ENCODE measurements around the gene TEPSIN. TPM values are rescaled to one million over a fixed set of nuclear protein-coding genes. Genes with fewer than 3 reads are reported as not detected.

The TEPSIN gene
- polyA plus RNA-seq, 1 donor (not counting 4 experiments of a cell fraction or from before 2014, with no cell fraction given), result 7.1 TPM

DNA sequence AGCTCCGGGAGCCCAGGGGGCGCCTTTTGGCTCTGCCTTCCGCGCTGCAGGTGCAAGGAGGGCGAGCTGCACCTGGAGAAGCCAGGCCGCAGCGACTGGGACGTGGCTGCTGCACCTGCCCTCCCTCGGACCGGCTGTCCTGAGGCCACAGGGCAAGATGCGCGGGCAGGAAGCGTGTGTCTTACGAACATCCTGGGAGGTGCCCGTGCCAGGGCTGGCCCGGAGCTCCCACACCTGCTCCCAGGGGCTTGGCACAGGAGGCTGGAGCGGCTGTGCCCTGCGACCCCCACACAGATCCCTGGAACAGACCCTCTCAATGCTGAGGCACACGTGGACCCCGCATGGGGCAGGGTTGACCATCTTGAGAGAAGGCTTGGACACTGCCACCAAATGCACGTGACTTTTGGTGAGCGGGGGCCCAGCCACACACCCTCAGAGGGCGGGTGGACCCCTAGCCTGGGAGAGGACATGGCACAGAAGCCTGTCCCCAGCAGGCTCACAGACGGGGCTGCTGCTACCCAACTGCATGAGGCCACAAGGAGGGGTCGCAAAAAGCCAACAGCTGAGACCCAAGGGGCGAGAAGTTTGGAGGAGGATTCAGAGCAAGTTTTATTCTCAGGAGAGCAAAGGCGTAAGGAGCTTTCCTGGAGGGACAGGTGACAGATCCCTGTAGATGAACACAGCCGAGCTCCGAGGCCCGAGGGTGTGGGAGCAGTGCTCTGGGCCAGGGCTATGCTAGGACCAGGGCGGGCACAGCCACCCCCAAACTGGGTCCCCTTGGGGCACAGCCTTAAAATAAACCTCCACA is 11.6 kb upstream of the TEPSIN start:
- no peaks in the 10 kb centered on the region for H3K27me3 ChIP-seq (ENCODE audit: control insufficient read depth, extremely low read depth, insufficient read depth, low read length)
- H3K4me2 ChIP-seq (ENCODE audit: control insufficient read depth, extremely low read depth, insufficient read depth, low read depth, low read length), result no peak overlapping the region
- no peak overlapping the region for H3K4me3 ChIP-seq (ENCODE audit: control insufficient read depth in 2 of 3, extremely low read depth in 1 of 3, insufficient read depth in 2 of 3, low read depth in 1 of 3, low read length in 3 of 3)
- H4K20me1 ChIP-seq (ENCODE audit: control insufficient read depth, extremely low read depth, insufficient read depth, low read length), result peaks cover 11% of the 10 kb centered on the region
- peaks cover 12 to 16% of the 10 kb centered on the region in 2 experiments for H3K36me3 ChIP-seq (ENCODE audit: control insufficient read depth in 2 of 2, extremely low read depth in 1 of 2, insufficient read depth in 2 of 2, low read length in 2 of 2)
- no peaks in the 10 kb centered on the region for H3K9me1 ChIP-seq (ENCODE audit: control insufficient read depth, extremely low read depth, insufficient read depth, low read length)
- peaks cover 4% of the 10 kb centered on the region for H3K79me2 ChIP-seq (ENCODE audit: control insufficient read depth, insufficient read depth, low read length)
- no peak overlapping the region for H3K9ac ChIP-seq (ENCODE audit: control insufficient read depth, extremely low read depth, insufficient read depth, low read length)
- dilution Hi-C loops (cut with MboI; ENCODE audit: extremely low pct_ligation_motif_present, low sequenced_read_pairs), result no loop called here
- no peak for TF ChIP-seq EZH2 (IDR thresholded peaks at IDR 0.05; ENCODE audit: low read length)
- TF ChIP-seq, protein P1, sequence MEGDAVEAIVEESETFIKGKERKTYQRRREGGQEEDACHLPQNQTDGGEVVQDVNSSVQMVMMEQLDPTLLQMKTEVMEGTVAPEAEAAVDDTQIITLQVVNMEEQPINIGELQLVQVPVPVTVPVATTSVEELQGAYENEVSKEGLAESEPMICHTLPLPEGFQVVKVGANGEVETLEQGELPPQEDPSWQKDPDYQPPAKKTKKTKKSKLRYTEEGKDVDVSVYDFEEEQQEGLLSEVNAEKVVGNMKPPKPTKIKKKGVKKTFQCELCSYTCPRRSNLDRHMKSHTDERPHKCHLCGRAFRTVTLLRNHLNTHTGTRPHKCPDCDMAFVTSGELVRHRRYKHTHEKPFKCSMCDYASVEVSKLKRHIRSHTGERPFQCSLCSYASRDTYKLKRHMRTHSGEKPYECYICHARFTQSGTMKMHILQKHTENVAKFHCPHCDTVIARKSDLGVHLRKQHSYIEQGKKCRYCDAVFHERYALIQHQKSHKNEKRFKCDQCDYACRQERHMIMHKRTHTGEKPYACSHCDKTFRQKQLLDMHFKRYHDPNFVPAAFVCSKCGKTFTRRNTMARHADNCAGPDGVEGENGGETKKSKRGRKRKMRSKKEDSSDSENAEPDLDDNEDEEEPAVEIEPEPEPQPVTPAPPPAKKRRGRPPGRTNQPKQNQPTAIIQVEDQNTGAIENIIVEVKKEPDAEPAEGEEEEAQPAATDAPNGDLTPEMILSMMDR (optimal IDR thresholded peaks at IDR 0.05 in 1 of 3, IDR thresholded peaks at IDR 0.05 in 1 of 3, conservative IDR thresholded peaks at IDR 0.05 in 1 of 3; ENCODE audit: extremely low read depth in 1 of 3, insufficient read depth in 2 of 3, low read length in 3 of 3), result no peak
- H2AFZ ChIP-seq (ENCODE audit: control insufficient read depth, low read length), result no peak overlapping the region
- H3K9me3 ChIP-seq (ENCODE audit: control insufficient read depth, low read depth, low read length), result no peaks in the 10 kb centered on the region
- H3K4me1 ChIP-seq (ENCODE audit: control insufficient read depth, extremely low read depth, insufficient read depth, low read length), result peaks cover 8% of the 10 kb centered on the region
- no peak overlapping the region for H3K27ac ChIP-seq (ENCODE audit: control insufficient read depth, insufficient read depth, low read length)
- FAIRE-seq, result no peak
- DNase-seq (ENCODE audit: low read depth, low spot score), result no peak

DNA sequence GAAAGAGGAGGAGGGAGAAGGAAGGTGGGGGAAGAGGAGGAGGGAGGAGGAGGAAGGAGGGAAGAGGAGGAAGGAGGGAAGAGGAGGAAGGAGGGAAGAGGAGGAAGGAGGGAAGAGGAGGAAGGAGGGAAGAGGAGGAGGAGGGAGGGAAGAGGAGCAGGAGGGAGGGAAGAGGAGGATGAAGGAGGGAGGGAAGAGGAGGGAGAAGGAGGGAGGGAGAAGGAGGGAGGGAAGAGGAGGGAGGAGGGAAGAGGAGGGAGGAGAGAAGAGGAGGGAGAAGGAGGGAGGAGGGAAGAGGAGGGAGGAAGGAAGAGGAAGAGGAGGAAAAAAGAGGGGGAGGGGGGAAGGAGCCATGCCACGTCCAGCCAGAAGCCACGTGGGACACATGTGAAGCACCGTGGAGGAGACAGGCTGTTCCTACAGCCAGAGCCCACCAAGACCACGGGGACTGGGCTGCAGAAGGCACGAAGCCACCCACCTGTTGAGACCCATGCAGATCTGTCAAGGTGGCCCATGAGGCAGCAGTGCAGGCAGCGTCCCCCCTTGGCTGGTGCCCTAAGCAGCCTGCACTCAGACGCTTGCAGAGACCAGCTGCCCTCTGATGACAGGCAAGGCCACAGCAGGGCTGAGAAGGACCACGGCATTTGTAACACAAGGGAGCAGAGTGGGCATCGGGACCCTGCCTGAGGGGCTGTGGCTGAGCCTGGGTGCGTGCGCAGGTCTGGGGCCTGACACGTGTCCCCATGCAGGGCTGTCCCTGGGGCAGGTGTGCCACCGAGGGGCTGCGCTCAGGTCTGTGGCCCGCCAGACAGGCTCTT is 10.6 kb upstream of the TEPSIN start:
- no peak overlapping the region for H3K4me3 ChIP-seq (ENCODE audit: control insufficient read depth in 2 of 3, extremely low read depth in 1 of 3, insufficient read depth in 2 of 3, low read depth in 1 of 3, low read length in 3 of 3)
- H3K4me1 ChIP-seq (ENCODE audit: control insufficient read depth, extremely low read depth, insufficient read depth, low read length), result no peaks in the 10 kb centered on the region
- no peaks in the 10 kb centered on the region for H3K27me3 ChIP-seq (ENCODE audit: control insufficient read depth, extremely low read depth, insufficient read depth, low read length)
- TF ChIP-seq, protein P1 (optimal IDR thresholded peaks at IDR 0.05 in 1 of 3, IDR thresholded peaks at IDR 0.05 in 1 of 3, conservative IDR thresholded peaks at IDR 0.05 in 1 of 3; ENCODE audit: extremely low read depth in 1 of 3, insufficient read depth in 2 of 3, low read length in 3 of 3), result no peak
- TF ChIP-seq EZH2 (IDR thresholded peaks at IDR 0.05; ENCODE audit: low read length), result no peak
- no peaks in the 10 kb centered on the region for H3K9me1 ChIP-seq (ENCODE audit: control insufficient read depth, extremely low read depth, insufficient read depth, low read length)
- H3K27ac ChIP-seq (ENCODE audit: control insufficient read depth, insufficient read depth, low read length), result no peak overlapping the region
- H3K9me3 ChIP-seq (ENCODE audit: control insufficient read depth, low read depth, low read length), result no peaks in the 10 kb centered on the region
- no peak overlapping the region for H3K9ac ChIP-seq (ENCODE audit: control insufficient read depth, extremely low read depth, insufficient read depth, low read length)
- H3K4me2 ChIP-seq (ENCODE audit: control insufficient read depth, extremely low read depth, insufficient read depth, low read depth, low read length), result no peak overlapping the region
- dilution Hi-C loops (cut with MboI; ENCODE audit: extremely low pct_ligation_motif_present, low sequenced_read_pairs), result no loop called here
- FAIRE-seq (no peak), DNase-seq (ENCODE audit: low read depth, low spot score) (no peak)
- peaks cover 4% of the 10 kb centered on the region for H3K79me2 ChIP-seq (ENCODE audit: control insufficient read depth, insufficient read depth, low read length)
- H4K20me1 ChIP-seq (ENCODE audit: control insufficient read depth, extremely low read depth, insufficient read depth, low read length), result peaks cover 5% of the 10 kb centered on the region
- peaks cover 12 to 18% of the 10 kb centered on the region in 2 experiments for H3K36me3 ChIP-seq (ENCODE audit: control insufficient read depth in 2 of 2, extremely low read depth in 1 of 2, insufficient read depth in 2 of 2, low read length in 2 of 2)
- H2AFZ ChIP-seq (ENCODE audit: control insufficient read depth, low read length), result no peak overlapping the region
